Kidney glomerular epithelial cell (primary cell): ENCODE data around the gene PARM1.

Experiments used
- DNase-seq: peaks from one replicate; lab custom pipeline; 2025; lab: John Stamatoyannopoulos, UW

The PARM1 gene

GRCh38 chr4:74942251-74942917 is 9.5 kb downstream of the PARM1 start:
- no peak for DNase-seq

DNA sequence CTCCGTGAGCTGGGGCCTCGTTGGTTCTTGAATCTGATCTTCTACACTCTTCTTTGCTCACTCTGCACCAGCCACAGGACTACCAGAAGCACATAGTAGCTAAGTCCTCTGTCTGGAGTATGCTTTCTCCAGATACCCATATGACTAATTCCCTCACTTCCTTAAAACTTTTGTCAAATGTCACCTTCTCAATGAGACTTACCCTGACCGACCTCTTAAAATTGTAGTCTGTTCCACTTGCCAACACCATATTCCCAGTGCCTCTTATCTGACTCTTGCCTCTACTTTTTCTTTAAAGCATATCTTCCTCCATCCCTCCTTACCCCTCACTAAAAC is 10.0 kb downstream of the PARM1 start:
- DNase-seq, result no peak

- no peak for DNase-seq
These were observed 11.5 kb downstream of the PARM1 start for GRCh38 chr4:74944354-74944793.

DNA sequence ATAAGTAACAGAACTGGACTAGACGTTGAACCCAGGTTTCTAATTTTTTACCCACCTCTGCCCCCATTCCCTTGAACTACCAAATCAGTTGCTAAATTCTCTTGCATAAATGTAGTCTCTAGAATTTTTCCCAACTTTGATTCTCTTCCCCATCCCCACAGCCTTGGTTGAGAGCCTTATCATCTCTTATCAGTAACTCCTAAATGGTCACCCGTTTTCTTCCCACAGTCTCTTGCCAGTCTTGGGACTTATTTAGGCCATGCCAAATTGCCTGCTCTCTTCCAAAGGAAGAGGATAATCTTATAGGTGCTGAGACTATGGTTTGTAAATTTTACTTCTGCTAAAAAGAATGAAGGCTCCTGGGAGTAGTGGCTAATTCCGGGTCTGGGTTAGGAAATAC is 13.3 kb downstream of the PARM1 start:
- DNase-seq, result no peak

- no peak for DNase-seq
These were observed 14.9 kb downstream of the PARM1 start for GRCh38 chr4:74947798-74948197.

GRCh38 chr4:74948236-74948635 is 15.3 kb downstream of the PARM1 start:
- no peak for DNase-seq

GRCh38 chr4:74950200-74950599 is 17.3 kb downstream of the PARM1 start:
- no peak for DNase-seq

- DNase-seq, result no peak
These were observed 18.0 kb downstream of the PARM1 start for GRCh38 chr4:74950882-74951281.

GRCh38 chr4:74953647-74954046 is 20.7 kb downstream of the PARM1 start:
- DNase-seq, result no peak

DNA sequence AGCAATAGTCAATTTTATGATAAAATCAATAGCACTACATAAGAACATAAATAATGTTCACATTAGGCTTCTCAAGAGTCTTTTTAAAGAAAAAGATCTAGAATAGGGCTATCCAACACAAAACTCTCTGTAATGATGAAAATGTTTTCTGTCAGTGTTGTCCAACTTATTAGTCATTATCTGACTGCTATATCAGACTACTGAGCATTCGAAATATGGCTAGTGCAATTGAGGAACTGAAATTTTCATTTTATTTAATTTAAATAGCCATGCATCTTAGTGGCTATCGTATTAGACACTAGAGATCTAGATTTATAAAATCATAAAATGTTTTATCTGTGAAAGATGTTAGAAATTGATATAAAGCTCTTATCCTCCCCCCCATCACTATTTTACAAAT is 26.0 kb downstream of the PARM1 start:
- no peak for DNase-seq

GRCh38 chr4:74961230-74961629 is 28.3 kb downstream of the PARM1 start:
- DNase-seq, result no peak

DNA sequence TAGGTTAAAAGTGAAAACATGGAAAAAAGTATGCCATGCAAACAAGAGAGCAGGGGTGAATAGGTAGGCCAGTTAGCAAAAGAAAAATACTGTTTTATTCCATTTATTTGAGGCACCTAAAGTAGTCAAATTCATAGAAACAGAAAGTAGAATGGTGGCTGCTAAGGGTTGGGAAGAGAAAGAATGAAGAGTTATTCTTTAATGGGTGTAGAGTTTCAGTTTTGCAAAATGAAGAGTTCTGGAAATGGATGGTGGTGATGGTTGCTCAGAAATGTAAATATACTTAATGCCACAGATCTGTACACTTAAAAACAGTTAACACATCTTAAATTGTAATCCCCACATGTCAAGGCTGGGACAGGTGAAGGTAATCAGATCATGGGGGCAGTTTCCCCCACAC is 29.7 kb downstream of the PARM1 start:
- no peak for DNase-seq

DNA sequence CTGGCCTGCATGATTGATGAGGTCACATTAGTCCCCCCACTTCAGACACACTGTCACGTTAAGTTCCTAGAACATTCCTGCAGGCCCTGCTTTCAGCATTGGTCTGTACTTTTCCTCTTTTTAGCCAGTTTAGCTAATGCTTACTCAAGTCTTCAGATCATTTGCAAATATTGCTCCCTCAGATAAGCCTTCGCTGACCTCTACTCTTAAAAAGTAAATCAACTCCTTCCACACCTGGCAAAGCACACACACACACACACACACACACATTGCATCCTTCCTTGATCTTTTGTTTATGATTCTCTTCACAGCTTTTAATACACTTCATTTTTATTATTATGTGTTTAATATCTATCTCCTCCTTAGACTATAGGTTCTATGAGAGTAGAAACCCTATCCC is 31.4 kb downstream of the PARM1 start:
- no peak for DNase-seq

DNA sequence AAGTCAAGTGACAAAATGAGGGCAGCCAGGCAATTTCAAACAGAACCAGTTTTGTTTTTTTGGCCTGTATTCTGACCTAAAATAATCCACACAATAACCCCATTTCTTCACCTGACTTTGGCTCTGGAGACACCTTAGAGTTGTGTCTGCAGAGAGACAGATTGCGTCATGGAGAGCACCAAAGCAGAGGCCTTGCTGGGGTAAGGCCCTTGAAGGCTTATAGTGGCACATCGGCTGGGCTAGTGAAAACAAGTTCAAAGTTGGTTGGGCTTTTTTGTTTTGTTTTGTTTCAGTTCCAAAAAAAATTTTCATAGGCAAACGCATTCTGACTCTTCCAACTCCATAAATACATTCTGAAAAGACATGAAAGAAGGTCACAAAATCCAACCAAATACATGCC is 34.4 kb downstream of the PARM1 start:
- DNase-seq, result no peak

GRCh38 chr4:74968456-74969164 is 35.7 kb downstream of the PARM1 start:
- no peak for DNase-seq

- DNase-seq, result no peak
These were observed 36.9 kb downstream of the PARM1 start for GRCh38 chr4:74969507-74970474.

DNA sequence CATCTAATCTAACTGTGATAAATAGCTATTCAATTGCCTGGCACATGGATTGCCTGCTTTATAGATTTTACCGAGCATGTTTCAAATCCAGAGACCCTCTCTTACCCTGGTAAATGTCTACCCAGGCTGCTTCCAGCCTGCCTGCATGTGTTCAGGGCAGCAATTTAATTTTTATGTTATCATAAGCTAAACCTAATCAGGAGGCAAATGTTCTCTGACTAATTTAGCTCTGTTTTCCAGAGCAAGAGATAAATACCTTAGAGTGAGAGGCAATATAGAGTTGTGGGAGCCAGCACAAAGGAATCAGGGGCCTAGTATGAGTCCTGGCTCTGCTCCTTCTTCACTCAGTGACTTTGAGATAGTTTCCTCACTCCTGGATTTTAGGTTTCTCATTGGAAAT is 37.7 kb downstream of the PARM1 start:
- no peak for DNase-seq

DNA sequence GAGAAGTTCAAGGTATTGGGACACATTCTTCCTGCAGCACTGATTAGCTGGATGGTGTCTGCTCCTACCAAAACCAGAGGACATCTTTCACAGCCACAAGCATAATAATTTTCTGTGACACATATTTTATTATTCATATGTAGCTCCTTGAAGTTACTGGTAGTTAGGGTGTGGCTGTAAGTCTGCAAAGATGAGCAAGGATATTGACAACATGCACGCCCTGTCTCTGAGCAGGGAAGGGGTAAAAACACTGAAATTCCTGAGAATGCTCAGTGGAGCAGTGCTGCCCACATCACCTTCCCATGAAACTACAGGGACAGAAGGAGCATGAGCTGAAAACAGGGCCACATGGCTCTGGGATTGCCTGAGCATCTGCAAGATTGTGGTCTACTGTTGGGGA is 38.9 kb downstream of the PARM1 start:
- DNase-seq, result no peak

GRCh38 chr4:74975082-74975481 is 42.2 kb downstream of the PARM1 start:
- DNase-seq, result no peak

- no peak for DNase-seq
These were observed 43.2 kb downstream of the PARM1 start for GRCh38 chr4:74975848-74976824.

DNA sequence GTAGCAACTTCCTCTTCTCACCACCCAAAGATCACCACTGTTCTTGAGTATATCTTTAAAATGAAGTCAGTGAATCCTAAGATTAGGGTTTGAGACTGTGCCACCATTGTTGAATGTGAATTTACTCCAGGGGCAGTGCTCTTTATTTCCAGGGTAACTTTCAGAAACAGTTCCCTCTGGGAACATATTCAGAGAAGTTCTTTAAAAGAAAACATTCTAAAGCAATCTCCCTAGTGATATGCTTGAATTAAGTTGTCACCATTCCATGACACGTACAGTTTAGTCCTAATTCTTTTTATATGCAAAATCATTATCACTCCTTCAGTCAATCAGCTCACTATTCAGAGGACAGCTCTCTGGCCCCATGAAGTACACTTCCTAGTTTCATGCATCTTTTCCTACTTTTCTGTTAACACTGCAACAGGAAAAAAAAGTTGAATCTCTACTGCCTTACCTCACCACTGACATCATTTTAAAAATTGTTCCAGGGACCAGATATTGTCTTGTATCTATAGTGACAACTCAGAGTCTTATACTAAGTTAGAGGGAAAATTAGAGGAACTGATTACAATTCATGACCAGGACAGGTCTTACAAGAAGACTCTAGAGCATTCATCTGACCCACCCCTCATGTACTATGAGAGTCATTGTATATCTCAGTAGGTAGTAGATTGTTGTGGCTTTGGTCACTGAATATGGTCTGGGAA is 49.8 kb downstream of the PARM1 start:
- no peak for DNase-seq
